ENCODE data around the gene NHLRC2.
A peak's percentile ranks its signal among the peaks of the same experiment; 100 is the strongest.
"Not testable (repeated sequence)": the region's sequence is repeated elsewhere in the genome, so short reads cannot be mapped to it uniquely, and the experiment has no call there.

The NHLRC2 gene

GRCh38 chr10:113854013-113854760 is at the start of gene NHLRC2, which contains the start of gene DCLRE1A:
Gene NHLRC2 (plus strand): TSS chr10:113854661. CDS start chr10:113854873, 212 bp downstream.
Gene DCLRE1A (minus strand): TSS chr10:113854082. CDS start chr10:113853182, 900 bp downstream.
- Histone ChIP-seq H3K9me3 (ENCODE audit: control insufficient read depth, low read length) (no peaks in the 10 kb centered on the region), H2AFZ (peak within 1 kb of the TSS; percentile 86), H3K79me2 (peaks cover 16% of the 10 kb centered on the region), H3K27me3 (ENCODE audit: control insufficient read depth, insufficient read depth, low read length) (no peaks in the 10 kb centered on the region), H3K4me3 (ENCODE audit: low read depth, low read length) (peak within 1 kb of the TSS; percentile 84), H3K36me3 (ENCODE audit: control insufficient read depth, insufficient read depth, low read length) (no peaks in the 10 kb centered on the region), H3K27ac (peak within 1 kb of the TSS; percentile 82), H3K4me2 (ENCODE audit: low read length) (peak within 1 kb of the TSS; percentile 71), H3K9ac (peak within 1 kb of the TSS; percentile 39), H3K4me1 (peaks cover 12% of the 10 kb centered on the region)
- TF ChIP-seq CTCF (IDR thresholded peaks at IDR 0.05): no peak

GRCh38 chr10:113806503-113806902 is 48.0 kb upstream of the NHLRC2 start:
- H2AFZ ChIP-seq: no peak overlapping the region
- no peak for TF ChIP-seq CTCF (IDR thresholded peaks at IDR 0.05)
- H3K79me2 ChIP-seq: no peaks in the 10 kb centered on the region
- no peaks in the 10 kb centered on the region for H3K36me3 ChIP-seq (ENCODE audit: control insufficient read depth, insufficient read depth, low read length)
- H3K27ac ChIP-seq: no peak overlapping the region
- H3K9ac ChIP-seq: no peak overlapping the region
- H3K27me3 ChIP-seq (ENCODE audit: control insufficient read depth, insufficient read depth, low read length): no peaks in the 10 kb centered on the region
- H3K9me3 ChIP-seq (ENCODE audit: control insufficient read depth, low read length): no peaks in the 10 kb centered on the region
- no peak overlapping the region for H3K4me2 ChIP-seq (ENCODE audit: low read length)
- no peaks in the 10 kb centered on the region for H3K4me1 ChIP-seq
- no peak overlapping the region for H3K4me3 ChIP-seq (ENCODE audit: low read depth, low read length)

- H3K4me3 ChIP-seq (ENCODE audit: low read depth, low read length): no peak overlapping the region
- no peak overlapping the region for H3K9ac ChIP-seq
- TF ChIP-seq CTCF (IDR thresholded peaks at IDR 0.05): no peak
- H3K79me2 ChIP-seq: no peaks in the 10 kb centered on the region
- no peaks in the 10 kb centered on the region for H3K4me1 ChIP-seq
- no peak overlapping the region for H2AFZ ChIP-seq
- no peaks in the 10 kb centered on the region for H3K27me3 ChIP-seq (ENCODE audit: control insufficient read depth, insufficient read depth, low read length)
- no peak overlapping the region for H3K27ac ChIP-seq
- no peaks in the 10 kb centered on the region for H3K9me3 ChIP-seq (ENCODE audit: control insufficient read depth, low read length)
- no peak overlapping the region for H3K4me2 ChIP-seq (ENCODE audit: low read length)
- H3K36me3 ChIP-seq (ENCODE audit: control insufficient read depth, insufficient read depth, low read length): no peaks in the 10 kb centered on the region
Observed at GRCh38 chr10:113808168-113808567, 46.3 kb upstream of the NHLRC2 start.

GRCh38 chr10:113814700-113815099 is 39.8 kb upstream of the NHLRC2 start:
- not testable (repeated sequence) for H2AFZ ChIP-seq; H3K4me1 ChIP-seq; H3K4me3 ChIP-seq (ENCODE audit: low read depth, low read length); H3K4me2 ChIP-seq (ENCODE audit: low read length); H3K9ac ChIP-seq; H3K36me3 ChIP-seq (ENCODE audit: control insufficient read depth, insufficient read depth, low read length); H3K27ac ChIP-seq; H3K9me3 ChIP-seq (ENCODE audit: control insufficient read depth, low read length); H3K27me3 ChIP-seq (ENCODE audit: control insufficient read depth, insufficient read depth, low read length); H3K79me2 ChIP-seq

GRCh38 chr10:113819989-113820388 is 34.5 kb upstream of the NHLRC2 start:
- Histone ChIP-seq H3K27ac (no peak overlapping the region), H3K4me2 (ENCODE audit: low read length) (no peak overlapping the region), H3K4me1 (no peaks in the 10 kb centered on the region), H3K9me3 (ENCODE audit: control insufficient read depth, low read length) (no peaks in the 10 kb centered on the region), H3K27me3 (ENCODE audit: control insufficient read depth, insufficient read depth, low read length) (no peaks in the 10 kb centered on the region), H3K4me3 (ENCODE audit: low read depth, low read length) (no peak overlapping the region), H3K79me2 (no peaks in the 10 kb centered on the region), H2AFZ (no peak overlapping the region), H3K36me3 (ENCODE audit: control insufficient read depth, insufficient read depth, low read length) (no peaks in the 10 kb centered on the region), H3K9ac (no peak overlapping the region)
- TF ChIP-seq CTCF (IDR thresholded peaks at IDR 0.05): no peak
